HepG2 (cell line): ENCODE data around the gene PDZD7. TPM values are rescaled to one million over a fixed set of nuclear protein-coding genes. Genes with fewer than 3 reads are reported as not detected.

Experiments
- MIER3 ChIP-seq: IDR thresholded peaks from 2 replicates; pipeline ENCODE4 v1.6.1; 2016; ENCODE audit warnings: missing compliant biosample characterization, borderline replicate concordance
- NR2C2 ChIP-seq: sonication (generic); formaldehyde crosslinking; IDR thresholded peaks from 2 replicates; pipeline ENCODE4 v1.4.0; 2020; ENCODE audit warnings: missing genetic modification reagents, mild to moderate bottlenecking, moderate library complexity, borderline replicate concordance
- PHF5A ChIP-seq: IDR thresholded peaks from one replicate; pipeline ENCODE4 v1.6.1; 2018; ENCODE audit warnings: low read depth, missing genetic modification reagents; ENCODE audit not compliant: unreplicated experiment
- POLR2A ChIP-seq, 2 experiments: IDR thresholded peaks; 2 replicates each; pipeline ENCODE4 v1.6.1; 2011; ENCODE audit warnings: low read depth in 2 of 2, low read length in 2 of 2, mild to moderate bottlenecking in 1 of 2, moderate library complexity in 1 of 2; ENCODE audit not compliant: insufficient read depth in 1 of 2
- PRDM10 ChIP-seq: sonication (generic); formaldehyde crosslinking; IDR thresholded peaks from 2 replicates; pipeline ENCODE4 v1.4.0; 2020; ENCODE audit warnings: low read depth, missing genetic modification reagents
- RAD21 ChIP-seq: fragments of 450-650 bp; formaldehyde crosslinking; IDR thresholded peaks from 2 replicates; pipeline ENCODE4 v1.5.0; 2020; ENCODE audit warnings: mild to moderate bottlenecking
- REL ChIP-seq: sonication (generic); formaldehyde crosslinking; conservative IDR thresholded peaks from 2 replicates; pipeline ENCODE4 v1.8.0; 2022; ENCODE audit warnings: mild to moderate bottlenecking, missing genetic modification reagents, moderate library complexity
- ZBTB25 ChIP-seq: IDR thresholded peaks from 2 replicates; pipeline ENCODE4 v1.6.1; 2018; ENCODE audit warnings: missing genetic modification reagents
- ZFP91 ChIP-seq: sonication (generic); formaldehyde crosslinking; IDR thresholded peaks from 2 replicates; pipeline ENCODE4 v1.9.0; 2022; ENCODE audit warnings: missing genetic modification reagents, mild to moderate bottlenecking, borderline replicate concordance
- ZNF264 ChIP-seq: sonication (generic); formaldehyde crosslinking; IDR thresholded peaks from 2 replicates; pipeline ENCODE4 v1.4.0; 2020; ENCODE audit warnings: missing genetic modification reagents
- ZNF747 ChIP-seq: sonication (generic); formaldehyde crosslinking; IDR thresholded peaks from 2 replicates; pipeline ENCODE4 v1.8.1; 2023; ENCODE audit warnings: missing genetic modification reagents, mild to moderate bottlenecking, borderline replicate concordance
- polyA plus RNA-seq, 8 experiments: library from polyadenylated mRNA; depleted of rRNA in 3 of 8; stranded (reverse) in 7 of 8; unstranded in 1 of 8; fragments of >200 nt; fragmentation: Illumina TruSeq in 4 of 8; extraction: Trizol in 4 of 8; gene quantifications; 2 replicates each; pipeline versions ENCODE4 v1.2.1 to v1.2.3, GENCODE V29; 2011 to 2016; ENCODE audit warnings: low read depth in 4 of 8, missing spikeins in 1 of 8, mixed read lengths in 1 of 8; ENCODE audit not compliant: insufficient read depth in 1 of 8
- total RNA-seq, 5 experiments: library from RNA; depleted of rRNA; stranded (reverse); fragments of >200 nt; fragmentation: Illumina TruSeq; extraction: Trizol; gene quantifications; 2 replicates each; pipeline ENCODE4 v1.2.3, GENCODE V29; 2016; ENCODE audit warnings: low read depth in 1 of 5
- TF ChIP-seq, protein P1 (sequence below): IDR thresholded peaks from 2 replicates; pipeline ENCODE4 v1.6.1; 2016; ENCODE audit warnings: mild to moderate bottlenecking, missing biosample characterization, missing genetic modification reagents
- TF ChIP-seq, protein P2 (sequence below): sonication (generic); formaldehyde crosslinking; IDR thresholded peaks from 2 replicates; pipeline ENCODE4 v1.5.1; 2020; ENCODE audit warnings: mild to moderate bottlenecking, missing genetic modification reagents, moderate library complexity
- TF ChIP-seq, protein P3 (sequence below): sonication (generic); formaldehyde crosslinking; IDR thresholded peaks from 2 replicates; pipeline ENCODE4 v1.9.0; 2022; ENCODE audit warnings: low read depth, missing genetic modification reagents

Gene PDZD7
- total and polyA plus RNA-seq, 2 of the 13 experiments (the other 11 are each of a cell fraction or from before 2014, with no cell fraction given) = 0.58 to 0.73 TPM

DNA sequence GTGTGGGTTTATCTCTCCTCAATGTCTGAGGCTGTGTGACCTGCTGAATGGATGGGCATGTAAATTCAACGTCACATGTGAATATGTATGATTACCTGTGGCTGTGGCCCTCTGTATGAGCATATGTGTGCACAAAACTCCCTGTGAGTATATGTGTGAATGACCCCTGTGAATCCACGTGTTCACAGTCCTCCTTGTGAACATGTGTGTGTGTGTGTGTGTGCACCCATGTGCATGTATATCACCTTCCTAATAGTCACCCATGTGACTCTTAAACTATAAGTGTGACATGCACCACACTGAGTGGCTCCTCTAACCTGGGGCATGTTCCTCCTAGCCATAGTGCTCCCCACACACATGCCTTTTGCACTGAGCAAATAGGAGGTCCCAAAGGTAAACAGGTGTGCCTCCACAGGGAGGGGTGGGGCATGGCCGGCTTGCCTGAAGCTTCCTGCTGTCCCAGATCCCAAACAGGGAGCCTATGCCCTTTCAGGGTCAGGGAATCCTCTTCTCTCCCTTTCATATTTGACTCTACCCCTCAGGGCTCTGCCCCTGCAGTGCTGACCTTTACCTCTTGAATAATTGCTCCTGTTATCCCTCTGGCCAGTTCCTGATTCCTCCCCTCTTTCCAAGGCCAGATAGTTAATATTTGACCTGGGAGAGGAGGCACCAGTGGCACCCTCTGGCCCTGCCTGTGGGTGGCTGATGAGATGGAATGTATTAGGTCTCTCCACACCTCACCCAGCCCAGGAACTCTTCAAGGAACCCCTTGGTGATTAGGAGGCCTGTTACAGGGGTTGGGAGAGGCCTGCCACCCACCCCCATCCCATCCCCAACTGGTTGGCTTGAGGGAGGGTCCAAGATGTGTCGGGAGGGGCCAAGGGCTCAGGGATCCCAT lies 59.8 kb downstream of the PDZD7 start (continued):
- TF ChIP-seq ZBTB25 (CRISPR knock-in tag) = 0 out of 2 replicates have a peak, but pooled peaks have one; percentile 32
- TF ChIP-seq, protein P1, sequence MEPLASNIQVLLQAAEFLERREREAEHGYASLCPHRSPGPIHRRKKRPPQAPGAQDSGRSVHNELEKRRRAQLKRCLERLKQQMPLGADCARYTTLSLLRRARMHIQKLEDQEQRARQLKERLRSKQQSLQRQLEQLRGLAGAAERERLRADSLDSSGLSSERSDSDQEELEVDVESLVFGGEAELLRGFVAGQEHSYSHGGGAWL (CRISPR knock-in tag) = peak; percentile 24; the same call in 1 of the 2 replicates
- TF ChIP-seq PHF5A (CRISPR knock-in tag) = peak; percentile 94
- peak; percentile 85 for TF ChIP-seq NR2C2 (CRISPR knock-in tag)
- TF ChIP-seq ZNF747 (CRISPR knock-in tag) = peak; percentile 50; the same call in 1 of the 2 replicates
- peak in 1 of 2 experiments; percentile 49; a peak in 3 of 4 replicates for TF ChIP-seq POLR2A (IDR thresholded peaks at IDR 0.05; ENCODE audit: insufficient read depth in 1 of 2, low read depth in 2 of 2, low read length in 2 of 2)
- peak; percentile 72; the same call in 1 of the 2 replicates for TF ChIP-seq REL (CRISPR knock-in tag)
- TF ChIP-seq, protein P2, sequence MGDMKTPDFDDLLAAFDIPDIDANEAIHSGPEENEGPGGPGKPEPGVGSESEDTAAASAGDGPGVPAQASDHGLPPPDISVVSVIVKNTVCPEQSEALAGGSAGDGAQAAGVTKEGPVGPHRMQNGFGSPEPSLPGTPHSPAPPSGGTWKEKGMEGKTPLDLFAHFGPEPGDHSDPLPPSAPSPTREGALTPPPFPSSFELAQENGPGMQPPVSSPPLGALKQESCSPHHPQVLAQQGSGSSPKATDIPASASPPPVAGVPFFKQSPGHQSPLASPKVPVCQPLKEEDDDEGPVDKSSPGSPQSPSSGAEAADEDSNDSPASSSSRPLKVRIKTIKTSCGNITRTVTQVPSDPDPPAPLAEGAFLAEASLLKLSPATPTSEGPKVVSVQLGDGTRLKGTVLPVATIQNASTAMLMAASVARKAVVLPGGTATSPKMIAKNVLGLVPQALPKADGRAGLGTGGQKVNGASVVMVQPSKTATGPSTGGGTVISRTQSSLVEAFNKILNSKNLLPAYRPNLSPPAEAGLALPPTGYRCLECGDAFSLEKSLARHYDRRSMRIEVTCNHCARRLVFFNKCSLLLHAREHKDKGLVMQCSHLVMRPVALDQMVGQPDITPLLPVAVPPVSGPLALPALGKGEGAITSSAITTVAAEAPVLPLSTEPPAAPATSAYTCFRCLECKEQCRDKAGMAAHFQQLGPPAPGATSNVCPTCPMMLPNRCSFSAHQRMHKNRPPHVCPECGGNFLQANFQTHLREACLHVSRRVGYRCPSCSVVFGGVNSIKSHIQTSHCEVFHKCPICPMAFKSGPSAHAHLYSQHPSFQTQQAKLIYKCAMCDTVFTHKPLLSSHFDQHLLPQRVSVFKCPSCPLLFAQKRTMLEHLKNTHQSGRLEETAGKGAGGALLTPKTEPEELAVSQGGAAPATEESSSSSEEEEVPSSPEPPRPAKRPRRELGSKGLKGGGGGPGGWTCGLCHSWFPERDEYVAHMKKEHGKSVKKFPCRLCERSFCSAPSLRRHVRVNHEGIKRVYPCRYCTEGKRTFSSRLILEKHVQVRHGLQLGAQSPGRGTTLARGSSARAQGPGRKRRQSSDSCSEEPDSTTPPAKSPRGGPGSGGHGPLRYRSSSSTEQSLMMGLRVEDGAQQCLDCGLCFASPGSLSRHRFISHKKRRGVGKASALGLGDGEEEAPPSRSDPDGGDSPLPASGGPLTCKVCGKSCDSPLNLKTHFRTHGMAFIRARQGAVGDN (CRISPR knock-in tag) = peak; percentile 70
- peak; percentile 70 for TF ChIP-seq ZNF264
- TF ChIP-seq, protein P3, sequence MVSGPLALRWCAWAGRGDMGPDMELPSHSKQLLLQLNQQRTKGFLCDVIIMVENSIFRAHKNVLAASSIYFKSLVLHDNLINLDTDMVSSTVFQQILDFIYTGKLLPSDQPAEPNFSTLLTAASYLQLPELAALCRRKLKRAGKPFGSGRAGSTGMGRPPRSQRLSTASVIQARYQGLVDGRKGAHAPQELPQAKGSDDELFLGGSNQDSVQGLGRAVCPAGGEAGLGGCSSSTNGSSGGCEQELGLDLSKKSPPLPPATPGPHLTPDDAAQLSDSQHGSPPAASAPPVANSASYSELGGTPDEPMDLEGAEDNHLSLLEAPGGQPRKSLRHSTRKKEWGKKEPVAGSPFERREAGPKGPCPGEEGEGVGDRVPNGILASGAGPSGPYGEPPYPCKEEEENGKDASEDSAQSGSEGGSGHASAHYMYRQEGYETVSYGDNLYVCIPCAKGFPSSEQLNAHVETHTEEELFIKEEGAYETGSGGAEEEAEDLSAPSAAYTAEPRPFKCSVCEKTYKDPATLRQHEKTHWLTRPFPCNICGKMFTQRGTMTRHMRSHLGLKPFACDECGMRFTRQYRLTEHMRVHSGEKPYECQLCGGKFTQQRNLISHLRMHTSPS = peak; percentile 84; the same call in 1 of the 2 replicates
- TF ChIP-seq RAD21 (CRISPR knock-in tag) = peak; percentile 28
- TF ChIP-seq PRDM10 (CRISPR knock-in tag) = peak; percentile 83
- peak; percentile 76; the same call in 1 of the 2 replicates for TF ChIP-seq ZFP91 (CRISPR knock-in tag)
- peak; percentile 95 for TF ChIP-seq MIER3
